Astrocyte (in vitro differentiated cells and primary cell): ENCODE measurements around the gene ISX.

Experiments
- CTCF ChIP-seq: IDR thresholded peaks from 2 replicates; pipeline ENCODE4 v1.5.1; 2011; ENCODE audit warnings: low read depth, mild to moderate bottlenecking, inconsistent platforms, low read length, moderate library complexity; ENCODE audit not compliant: insufficient read depth
- EZH2 ChIP-seq: IDR thresholded peaks from 2 replicates; pipeline ENCODE4 v1.6.1; 2012; ENCODE audit warnings: mild to moderate bottlenecking, low read length, inconsistent platforms; ENCODE audit not compliant: insufficient read depth

GRCh38 chr22:35016909-35017308 lies 49.0 kb upstream of the ISX start:
- TF ChIP-seq CTCF = no peak
- TF ChIP-seq EZH2 = no peak
